ENCODE data around the gene BLTP3B. TPM values are rescaled to one million over a fixed set of nuclear protein-coding genes. Genes with fewer than 3 reads are reported as not detected.

The BLTP3B gene
- total and polyA plus RNA-seq, 2 of the 13 experiments (the other 11 are each of a cell fraction or from before 2014, with no cell fraction given): 15.6 to 24.4 TPM

GRCh38 chr12:100158535-100158934 lies 15.9 kb upstream of the BLTP3B start:
- ChIA-PET CTCF (ENCODE audit: low intra/inter-chr PET ratio, low total read pairs) (no interaction called here), POLR2A (no interaction called here)
- H3K27ac ChIP-seq (ENCODE audit: extremely low read length, insufficient read depth, low read length): no peak overlapping the region
- H4K20me1 ChIP-seq (ENCODE audit: insufficient read depth, low read length): no peaks in the 10 kb centered on the region
- BruUV-seq (replicated peaks): no TSS peak
- TF ChIP-seq ZFP41 (CRISPR knock-in tag; IDR thresholded peaks at IDR 0.05; ENCODE audit: borderline replicate concordance) (no peak), JUND (CRISPR knock-in tag; IDR thresholded peaks at IDR 0.05) (no peak), ARID2 (CRISPR knock-in tag; IDR thresholded peaks at IDR 0.05; ENCODE audit: borderline replicate concordance) (no peak), EP300 (IDR thresholded peaks at IDR 0.05; ENCODE audit: low read depth in 2 of 2, low read length in 2 of 2) (no peak), EP300 (CRISPR knock-in tag; IDR thresholded peaks at IDR 0.05; ENCODE audit: borderline replicate concordance) (no peak), FOSL1 (CRISPR knock-in tag; IDR thresholded peaks at IDR 0.05; ENCODE audit: borderline replicate concordance) (no peak), ZBTB10 (CRISPR knock-in tag; IDR thresholded peaks at IDR 0.05; ENCODE audit: borderline replicate concordance) (no peak), EED (CRISPR knock-in tag; IDR thresholded peaks at IDR 0.05) (no peak), ZNF597 (CRISPR knock-in tag; IDR thresholded peaks at IDR 0.05) (no peak), ZNF589 (CRISPR knock-in tag; conservative IDR thresholded peaks at IDR 0.05) (no peak), ZNF784 (CRISPR knock-in tag; IDR thresholded peaks at IDR 0.05; ENCODE audit: borderline replicate concordance) (no peak), ZNF512B (CRISPR knock-in tag; IDR thresholded peaks at IDR 0.05; ENCODE audit: borderline replicate concordance) (no peak), DMAP1 (CRISPR knock-in tag; IDR thresholded peaks at IDR 0.05) (no peak), MAF1 (CRISPR knock-in tag; IDR thresholded peaks at IDR 0.05; ENCODE audit: borderline replicate concordance) (no peak), ZNF558 (CRISPR knock-in tag; IDR thresholded peaks at IDR 0.05; ENCODE audit: borderline replicate concordance) (no peak), TBX2 (CRISPR knock-in tag; IDR thresholded peaks at IDR 0.05; ENCODE audit: borderline replicate concordance) (no peak)
- TF ChIP-seq, protein P1, sequence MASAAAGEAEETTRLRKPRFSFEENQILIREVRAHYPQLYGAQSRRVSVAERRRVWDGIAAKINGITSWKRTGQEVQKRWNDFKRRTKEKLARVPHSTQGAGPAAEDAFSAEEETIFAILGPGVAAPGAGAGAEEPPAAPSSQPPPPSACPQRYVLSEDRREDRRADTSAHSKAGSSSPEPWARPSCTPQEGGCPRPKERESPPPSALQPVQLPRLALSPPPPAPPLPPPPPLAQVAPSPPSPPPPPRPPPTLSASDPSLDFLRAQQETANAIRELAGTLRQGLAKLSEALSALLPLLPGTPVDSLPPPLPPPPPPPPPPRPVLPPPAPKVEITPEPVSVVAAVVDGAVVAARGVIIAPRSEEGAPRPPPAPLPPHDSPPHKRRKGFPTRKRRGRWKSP (CRISPR knock-in tag; IDR thresholded peaks at IDR 0.05): no peak
- H3K4me1 ChIP-seq (ENCODE audit: insufficient read depth, low read length): 0 out of 2 replicates have a peak, but pooled peaks cover 4% of the 10 kb centered on the region
- no peak overlapping the region for H2AFZ ChIP-seq (ENCODE audit: low read length)
- H3K4me3 ChIP-seq (replicated peaks in 1 of 3; ENCODE audit: insufficient read depth in 1 of 3, low read depth in 2 of 3, low read length in 3 of 3): no peak overlapping the region
- 97% methylated on average over 3 of the region's 4 CpGs for WGBS (ENCODE audit: low lambda C conversion rate)
- ATAC-seq (no peak), DNase-seq (ENCODE audit: low spot score) (no peak), FAIRE-seq (no peak)
- no peaks in the 10 kb centered on the region for H3K79me2 ChIP-seq (ENCODE audit: insufficient read depth, low read length)
- H3K36me3 ChIP-seq (replicated peaks in 1 of 2; ENCODE audit: control insufficient read depth in 1 of 2, insufficient read depth in 2 of 2, low read length in 2 of 2): no peaks in the 10 kb centered on the region
- no peak overlapping the region for H3K9ac ChIP-seq (ENCODE audit: insufficient read depth, low read depth, low read length)
- H3K9me3 ChIP-seq (ENCODE audit: low read length): peaks cover 4% of the 10 kb centered on the region; the same call in 1 of the 2 replicates
- intact Hi-C loops (cut with micrococcal nuclease; ENCODE audit: unreplicated experiment): no loop called here
- H3K27me3 ChIP-seq (ENCODE audit: control insufficient read depth in 1 of 2, insufficient read depth in 2 of 2, low read length in 2 of 2): no peaks in the 10 kb centered on the region
- in situ Hi-C loops (cut with HindIII; ENCODE audit: extremely low pct_ligation_motif_present, low pct_unique_long_range_greater_than_20kb): no loop called here
- no peak overlapping the region for H3K4me2 ChIP-seq (ENCODE audit: low read depth, low read length)

Measured in HepG2 (cell line).